H9 (cell line): ENCODE results near the gene NFYB. TPM values are rescaled to one million over a fixed set of nuclear protein-coding genes. Genes with fewer than 3 reads are reported as not detected.

Source experiments
- DNase-seq: peaks from one replicate; pipeline ENCODE4 v3.0.0-alpha.2; 2017
- H2AFZ ChIP-seq: one replicate; pipeline ENCODE4 v1.6.1; 2013; ENCODE audit warnings: mild to moderate bottlenecking, low read length, control low read depth, moderate library complexity
- H2AK5ac ChIP-seq: 2 replicates; pipeline ENCODE4 v1.6.1; 2013; ENCODE audit warnings: low read length, control low read depth, mixed read lengths; ENCODE audit not compliant: insufficient read length
- H2BK120ac ChIP-seq: one replicate; pipeline ENCODE4 v1.6.1; 2013; ENCODE audit warnings: low read depth, mild to moderate bottlenecking, low read length, control low read depth, inconsistent platforms; ENCODE audit not compliant: poor library complexity, severe bottlenecking
- H2BK12ac ChIP-seq: 2 replicates; pipeline ENCODE4 v1.6.1; 2013; ENCODE audit warnings: low read length, control low read depth, mixed read lengths, low read depth; ENCODE audit not compliant: insufficient read length
- H2BK15ac ChIP-seq: 2 replicates; pipeline ENCODE4 v1.6.1; 2013; ENCODE audit warnings: low read depth, low read length, control low read depth
- H2BK20ac ChIP-seq: one replicate; pipeline ENCODE4 v1.6.1; 2013; ENCODE audit warnings: low read depth, mild to moderate bottlenecking, low read length, control low read depth, inconsistent platforms; ENCODE audit not compliant: poor library complexity, severe bottlenecking
- H2BK5ac ChIP-seq: 2 replicates; pipeline ENCODE4 v1.6.1; 2013; ENCODE audit warnings: low read length, control low read depth, mixed read lengths; ENCODE audit not compliant: insufficient read length
- H3K14ac ChIP-seq: 2 replicates; pipeline ENCODE4 v1.6.1; 2013; ENCODE audit warnings: low read length, control low read depth; ENCODE audit not compliant: insufficient read depth
- H3K18ac ChIP-seq: 2 replicates; pipeline ENCODE4 v1.6.1; 2013; ENCODE audit warnings: low read depth, mild to moderate bottlenecking, mixed read lengths, low read length, control low read depth; ENCODE audit not compliant: insufficient read length
- H3K23ac ChIP-seq: 2 replicates; pipeline ENCODE4 v1.6.1; 2013; ENCODE audit warnings: low read length, control low read depth, mixed read lengths, low read depth; ENCODE audit not compliant: insufficient read length
- H3K23me2 ChIP-seq: 2 replicates; pipeline ENCODE4 v1.6.1; 2013; ENCODE audit warnings: low read depth, mild to moderate bottlenecking, mixed read lengths, low read length, control low read depth; ENCODE audit not compliant: insufficient read length, poor library complexity, severe bottlenecking
- H3K27ac ChIP-seq: 2 replicates; pipeline ENCODE4 v1.5.1; 2013; ENCODE audit warnings: low read length, control low read depth, mixed read lengths, low read depth; ENCODE audit not compliant: insufficient read length
- H3K27me3 ChIP-seq: 2 replicates; pipeline ENCODE4 v1.6.1; 2013; ENCODE audit warnings: low read length, control low read depth, inconsistent platforms; ENCODE audit not compliant: insufficient read depth
- H3K4ac ChIP-seq: 2 replicates; pipeline ENCODE4 v1.6.1; 2013; ENCODE audit warnings: low read depth, mild to moderate bottlenecking, control low read depth, inconsistent platforms, low read length, moderate library complexity
- H3K4me1 ChIP-seq: 2 replicates; pipeline ENCODE4 v1.6.1; 2013; ENCODE audit warnings: low read length, control low read depth, inconsistent platforms; ENCODE audit not compliant: insufficient read depth
- H3K4me2 ChIP-seq: 2 replicates; pipeline ENCODE4 v1.6.1; 2013; ENCODE audit warnings: low read length, control low read depth, mixed read lengths; ENCODE audit not compliant: insufficient read length, insufficient read depth
- H3K56ac ChIP-seq: 2 replicates; pipeline ENCODE4 v1.6.1; 2013; ENCODE audit warnings: low read depth, mild to moderate bottlenecking, mixed read lengths, low read length, control low read depth; ENCODE audit not compliant: insufficient read length
- H3K79me1 ChIP-seq: 2 replicates; pipeline ENCODE4 v1.6.1; 2013; ENCODE audit warnings: low read depth, mild to moderate bottlenecking, moderate library complexity, low read length, control low read depth, inconsistent platforms; ENCODE audit not compliant: insufficient read depth, poor library complexity, severe bottlenecking
- H3K79me2 ChIP-seq: 2 replicates; pipeline ENCODE4 v1.6.1; 2013; ENCODE audit warnings: low read length, control low read depth, inconsistent platforms; ENCODE audit not compliant: insufficient read depth
- H3K9ac ChIP-seq: 2 replicates; pipeline ENCODE4 v1.6.1; 2013; ENCODE audit warnings: low read length, control low read depth, mixed read lengths; ENCODE audit not compliant: insufficient read length; ENCODE audit errors: extremely low read depth
- H3K9me3 ChIP-seq: one replicate; pipeline ENCODE4 v1.6.1; 2013; ENCODE audit warnings: low read depth, low read length, inconsistent platforms; ENCODE audit not compliant: control insufficient read depth
- H3T11ph ChIP-seq: one replicate; pipeline ENCODE4 v1.6.1; 2013; ENCODE audit warnings: mild to moderate bottlenecking, low read length, control low read depth, inconsistent platforms
- H4K20me1 ChIP-seq: one replicate; pipeline ENCODE4 v1.6.1; 2013; ENCODE audit not compliant: control insufficient read depth, insufficient read length, insufficient read depth
- H4K5ac ChIP-seq: 2 replicates; pipeline ENCODE4 v1.6.1; 2013; ENCODE audit warnings: low read depth, mild to moderate bottlenecking, mixed read lengths, low read length, control low read depth; ENCODE audit not compliant: insufficient read length
- H4K8ac ChIP-seq: replicated peaks from 2 replicates; pipeline ENCODE4 v1.6.1; 2013; ENCODE audit warnings: low read length, control low read depth, mixed read lengths, low read depth; ENCODE audit not compliant: insufficient read length
- H4K91ac ChIP-seq: 2 replicates; pipeline ENCODE4 v1.6.1; 2013; ENCODE audit warnings: low read depth, mild to moderate bottlenecking, moderate library complexity, mixed read lengths, low read length, control low read depth; ENCODE audit not compliant: insufficient read length
- H3K27ac Mint-ChIP-seq, 3 experiments: 2 replicates in 2 of 3; 3 replicates in 1 of 3; pipeline ENCODE4 v1.8.0; 2020 to 2021; ENCODE audit warnings: mixed read lengths in 3 of 3, mild to moderate bottlenecking in 1 of 3, moderate library complexity in 1 of 3
- H3K27me3 Mint-ChIP-seq: 2 replicates; pipeline ENCODE4 v1.8.0; 2021; ENCODE audit warnings: low read depth, mild to moderate bottlenecking, moderate library complexity, mixed read lengths
- H3K36me3 Mint-ChIP-seq, 3 experiments: 2 replicates in 2 of 3; 3 replicates in 1 of 3; pipeline ENCODE4 v1.8.0; 2020 to 2021; ENCODE audit warnings: low read depth in 3 of 3, mixed read lengths in 3 of 3; ENCODE audit not compliant: insufficient read depth in 1 of 3
- H3K4me1 Mint-ChIP-seq, 2 experiments: 2 replicates each; pipeline ENCODE4 v1.8.0; 2020; ENCODE audit warnings: mixed read lengths in 2 of 2
- H3K4me3 Mint-ChIP-seq, 2 experiments: 2 replicates in 1 of 2; 3 replicates in 1 of 2; pipeline ENCODE4 v1.8.0; 2020 to 2021; ENCODE audit warnings: mild to moderate bottlenecking in 2 of 2, mixed read lengths in 2 of 2, moderate library complexity in 1 of 2
- H3K9me3 Mint-ChIP-seq, 2 experiments: 2 replicates in 1 of 2; 3 replicates in 1 of 2; pipeline ENCODE4 v1.8.0; 2020; ENCODE audit warnings: mild to moderate bottlenecking in 2 of 2, mixed read lengths in 2 of 2, moderate library complexity in 1 of 2
- WGBS: extraction: QIAGEN DNeasy Blood & Tissue Kit; methylation state at CpG from one replicate; pipeline ENCODE4 v1.1.7; 2013; ENCODE audit warnings: missing lambda C conversion rate, low lambda C conversion rate, mixed read lengths; ENCODE audit not compliant: insufficient read length; ENCODE audit errors: extremely low coverage; 5-methylcytosine and 5-hydroxymethylcytosine counted together
- total RNA-seq: library from RNA; stranded (reverse); gene quantifications from 2 replicates; pipeline ENCODE4 v1.2.1, GENCODE V29; 2021
- TF ChIP-seq, protein P1 (sequence below): fragments of 200-600 bp; sonication (generic); conservative IDR thresholded peaks from 3 replicates; pipeline ENCODE4 v1.8.0; 2021; ENCODE audit warnings: antibody characterized with exemption, mild to moderate bottlenecking

The NFYB gene
- total RNA-seq, 1 experiment from 2014 or later, result 52.5 TPM

- no peak overlapping the region for H2AK5ac ChIP-seq
- Mint-ChIP-seq H3K4me3 (no peak overlapping the region), H3K9me3 (no peaks in the 10 kb centered on the region), H3K27me3 (no peaks in the 10 kb centered on the region), H3K4me1 (no peaks in the 10 kb centered on the region), H3K27ac (no peak overlapping the region), H3K36me3 (no peaks in the 10 kb centered on the region)
- H2BK12ac ChIP-seq, result no peak overlapping the region
- TF ChIP-seq, protein P1, sequence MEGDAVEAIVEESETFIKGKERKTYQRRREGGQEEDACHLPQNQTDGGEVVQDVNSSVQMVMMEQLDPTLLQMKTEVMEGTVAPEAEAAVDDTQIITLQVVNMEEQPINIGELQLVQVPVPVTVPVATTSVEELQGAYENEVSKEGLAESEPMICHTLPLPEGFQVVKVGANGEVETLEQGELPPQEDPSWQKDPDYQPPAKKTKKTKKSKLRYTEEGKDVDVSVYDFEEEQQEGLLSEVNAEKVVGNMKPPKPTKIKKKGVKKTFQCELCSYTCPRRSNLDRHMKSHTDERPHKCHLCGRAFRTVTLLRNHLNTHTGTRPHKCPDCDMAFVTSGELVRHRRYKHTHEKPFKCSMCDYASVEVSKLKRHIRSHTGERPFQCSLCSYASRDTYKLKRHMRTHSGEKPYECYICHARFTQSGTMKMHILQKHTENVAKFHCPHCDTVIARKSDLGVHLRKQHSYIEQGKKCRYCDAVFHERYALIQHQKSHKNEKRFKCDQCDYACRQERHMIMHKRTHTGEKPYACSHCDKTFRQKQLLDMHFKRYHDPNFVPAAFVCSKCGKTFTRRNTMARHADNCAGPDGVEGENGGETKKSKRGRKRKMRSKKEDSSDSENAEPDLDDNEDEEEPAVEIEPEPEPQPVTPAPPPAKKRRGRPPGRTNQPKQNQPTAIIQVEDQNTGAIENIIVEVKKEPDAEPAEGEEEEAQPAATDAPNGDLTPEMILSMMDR, result no peak
- H3K14ac ChIP-seq, result no peak overlapping the region
- no peaks in the 10 kb centered on the region for H3K9me3 ChIP-seq
- no peak overlapping the region for H2BK5ac ChIP-seq
- H3T11ph ChIP-seq, result no peak overlapping the region
- H3K9ac ChIP-seq, result no peak overlapping the region
- no peak overlapping the region for H2BK15ac ChIP-seq
- WGBS, result no CpG with 5 or more reads among the region's 8 CpGs
- no peak overlapping the region for H2BK120ac ChIP-seq
- no peak overlapping the region for H3K27ac ChIP-seq
- H3K79me1 ChIP-seq, result no peaks in the 10 kb centered on the region
- H3K18ac ChIP-seq, result no peak overlapping the region
- no peak overlapping the region for H4K91ac ChIP-seq
- H3K23ac ChIP-seq, result no peak overlapping the region
- no peaks in the 10 kb centered on the region for H4K20me1 ChIP-seq
- H3K4ac ChIP-seq, result no peak overlapping the region
- no peaks in the 10 kb centered on the region for H3K79me2 ChIP-seq
- no peak overlapping the region for H4K8ac ChIP-seq
- no peak overlapping the region for H4K5ac ChIP-seq
- no peak overlapping the region for H3K4me2 ChIP-seq
- no peaks in the 10 kb centered on the region for H3K23me2 ChIP-seq
- no peak overlapping the region for H3K56ac ChIP-seq
- DNase-seq, result no peak
- no peak overlapping the region for H2BK20ac ChIP-seq
- H2AFZ ChIP-seq, result no peak overlapping the region
- H3K27me3 ChIP-seq, result no peaks in the 10 kb centered on the region
- no peaks in the 10 kb centered on the region for H3K4me1 ChIP-seq
Observed at GRCh38 chr12:104083769-104084475, 54.1 kb downstream of the NFYB start.
